B cell (primary cell): ENCODE results near the gene TBC1D22A.

Source experiments
- CTCF ChIP-seq: fragments of 200-600 bp; IDR thresholded peaks from one replicate; pipeline ENCODE4 v1.8.0; 2022; ENCODE audit warnings: antibody characterized with exemption, mild to moderate bottlenecking
- EZH2 ChIP-seq: IDR thresholded peaks from 2 replicates; pipeline ENCODE4 v1.6.1; 2012; ENCODE audit warnings: borderline replicate concordance, low read depth, mild to moderate bottlenecking, moderate library complexity, low read length; ENCODE audit not compliant: insufficient read depth, poor library complexity, severe bottlenecking

GRCh38 chr22:46812034-46812605, 49.7 kb downstream of the TBC1D22A start:
- TF ChIP-seq CTCF (no peak), EZH2 (no peak)
